ENCODE results near the gene KRTAP10-8.
"Not testable (repeated sequence)": the region's sequence is repeated elsewhere in the genome, so short reads cannot be mapped to it uniquely, and the experiment has no call there.

The KRTAP10-8 gene

DNA sequence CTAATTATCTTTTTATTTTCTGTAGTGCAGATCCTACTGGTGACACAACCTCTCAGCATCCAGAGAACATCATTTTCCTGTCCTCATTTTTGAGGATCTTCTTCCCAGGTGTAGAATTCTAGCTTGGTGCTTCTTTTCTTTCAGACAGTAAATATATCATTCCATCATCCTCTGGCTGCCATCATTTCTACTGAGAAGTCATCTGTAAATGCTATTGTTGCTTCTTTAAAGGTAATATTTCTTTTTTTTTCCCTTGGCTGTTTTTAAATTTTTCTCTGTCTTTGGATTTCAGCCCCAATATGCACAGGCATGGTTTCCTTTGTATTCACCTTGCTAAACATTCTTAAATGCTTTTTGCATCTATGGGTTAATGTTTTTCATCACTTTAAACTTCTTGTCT lies 11.7 kb downstream of the KRTAP10-8 start:
- no peak for DNase-seq

DNA sequence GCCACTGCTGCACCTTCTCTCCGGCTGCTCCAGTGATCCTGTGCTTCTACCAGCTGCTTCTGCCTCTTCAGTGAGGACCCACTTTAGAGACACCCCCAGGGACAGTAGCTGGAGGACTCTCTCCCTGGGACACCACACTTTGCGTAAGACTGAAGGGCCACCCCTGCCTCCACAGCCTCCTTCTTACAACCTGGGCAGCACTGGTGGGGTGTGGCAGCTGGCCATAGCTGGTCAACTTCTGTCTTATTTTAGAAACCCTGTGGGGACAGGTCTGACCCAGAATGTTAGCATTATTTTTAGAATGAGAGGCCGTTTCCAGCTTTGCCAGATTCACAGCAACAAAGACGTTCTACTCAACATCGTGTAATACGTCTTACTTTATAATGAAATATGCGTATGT lies 13.9 kb downstream of the KRTAP10-8 start:
- no peak for DNase-seq

DNA sequence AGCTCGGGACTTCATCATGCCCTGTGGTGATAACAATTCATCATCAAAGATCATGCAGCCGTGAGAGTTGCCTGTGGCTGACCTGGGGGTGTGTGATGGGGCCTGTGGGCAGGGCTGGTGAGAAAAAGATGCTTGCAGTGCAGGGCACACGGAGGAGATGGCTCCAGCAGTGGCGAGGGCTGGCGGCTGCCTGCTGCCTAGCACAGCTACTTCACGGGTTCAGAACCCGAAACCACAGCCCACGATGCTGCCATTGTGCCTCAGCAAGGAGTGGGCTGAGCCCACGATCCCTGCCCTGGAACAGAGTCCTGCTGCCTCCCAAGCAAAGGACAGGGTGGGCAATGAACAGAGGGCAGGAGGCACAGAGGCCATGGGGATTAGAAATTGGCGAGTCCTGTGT lies 14.4 kb downstream of the KRTAP10-8 start:
- no peak for DNase-seq

DNA sequence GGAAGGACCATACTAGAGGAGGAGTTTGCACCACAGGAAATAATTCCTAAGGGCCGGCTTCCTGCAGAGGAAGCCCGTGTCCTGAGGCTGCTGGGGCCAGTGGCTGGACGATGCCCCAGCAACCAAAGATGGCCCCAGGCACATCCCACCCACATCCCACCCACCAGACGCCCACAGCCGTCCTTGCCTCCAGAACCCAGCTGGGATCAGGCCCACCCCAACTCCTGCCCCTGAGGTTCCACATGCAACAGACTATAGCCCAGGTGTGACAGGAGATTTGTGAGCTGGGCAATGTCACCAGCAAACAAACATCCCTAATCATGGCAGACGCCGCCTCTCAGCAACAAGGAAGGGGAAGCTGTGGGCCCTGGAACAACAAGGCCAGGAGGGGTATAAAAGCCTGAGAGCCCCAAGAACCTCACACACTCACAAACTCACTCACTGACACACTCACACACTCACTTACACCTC lies 14.8 kb downstream of the KRTAP10-8 start, which contains the start of gene KRTAP10-9:
Gene KRTAP10-9 (plus strand): TSS at position 421 of the 471 bp plus-strand sequence. CDS start 79 bp downstream, outside the sequence.
- DNase-seq: no peak

DNA sequence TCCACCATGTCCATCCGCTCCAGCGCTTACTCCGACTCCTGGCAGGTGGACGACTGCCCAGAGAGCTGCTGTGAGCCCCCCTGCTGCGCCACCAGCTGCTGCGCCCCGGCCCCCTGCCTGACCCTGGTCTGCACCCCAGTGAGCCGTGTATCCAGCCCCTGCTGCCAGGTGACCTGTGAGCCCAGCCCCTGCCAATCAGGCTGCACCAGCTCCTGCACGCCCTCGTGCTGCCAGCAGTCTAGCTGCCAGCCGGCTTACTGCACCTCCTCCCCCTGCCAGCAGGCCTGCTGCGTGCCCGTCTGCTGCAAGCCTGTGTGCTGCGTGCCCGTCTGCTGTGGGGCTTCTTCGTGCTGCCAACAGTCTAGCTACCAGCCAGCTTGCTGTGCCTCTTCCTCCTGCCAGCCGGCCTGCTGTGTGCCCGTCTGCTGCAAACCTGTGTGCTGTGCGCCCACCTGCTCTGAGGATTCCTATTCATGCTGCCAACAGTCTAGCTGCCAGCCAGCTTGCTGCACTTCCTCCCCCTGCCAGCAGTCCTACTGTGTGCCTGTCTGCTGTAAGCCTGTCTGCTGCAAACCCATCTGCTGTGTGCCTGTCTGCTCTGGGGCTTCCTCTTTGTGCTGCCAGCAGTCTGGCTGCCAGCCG lies 15.4 kb downstream of the KRTAP10-8 start:
- not testable (repeated sequence) for DNase-seq

DNA sequence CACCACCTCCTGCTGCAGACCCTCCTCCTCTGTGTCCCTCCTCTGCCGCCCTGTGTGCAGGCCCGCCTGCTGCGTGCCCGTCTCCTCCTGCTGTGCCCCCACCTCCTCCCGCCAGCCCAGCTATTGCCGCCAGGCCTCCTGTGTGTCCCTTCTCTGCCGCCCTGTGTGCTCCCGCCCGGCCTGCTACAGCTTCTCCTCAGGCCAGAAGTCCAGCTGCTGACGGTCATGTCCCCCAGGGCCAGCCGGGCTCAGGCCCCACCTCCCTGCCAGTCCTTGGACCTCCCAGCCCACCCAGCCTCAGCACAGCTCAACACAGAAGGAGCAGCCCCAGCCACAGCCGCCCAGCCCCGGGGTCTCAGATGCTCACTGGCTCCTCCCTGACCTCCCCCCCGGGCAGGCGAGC lies 16.0 kb downstream of the KRTAP10-8 start:
- DNase-seq: not testable (repeated sequence)

DNA sequence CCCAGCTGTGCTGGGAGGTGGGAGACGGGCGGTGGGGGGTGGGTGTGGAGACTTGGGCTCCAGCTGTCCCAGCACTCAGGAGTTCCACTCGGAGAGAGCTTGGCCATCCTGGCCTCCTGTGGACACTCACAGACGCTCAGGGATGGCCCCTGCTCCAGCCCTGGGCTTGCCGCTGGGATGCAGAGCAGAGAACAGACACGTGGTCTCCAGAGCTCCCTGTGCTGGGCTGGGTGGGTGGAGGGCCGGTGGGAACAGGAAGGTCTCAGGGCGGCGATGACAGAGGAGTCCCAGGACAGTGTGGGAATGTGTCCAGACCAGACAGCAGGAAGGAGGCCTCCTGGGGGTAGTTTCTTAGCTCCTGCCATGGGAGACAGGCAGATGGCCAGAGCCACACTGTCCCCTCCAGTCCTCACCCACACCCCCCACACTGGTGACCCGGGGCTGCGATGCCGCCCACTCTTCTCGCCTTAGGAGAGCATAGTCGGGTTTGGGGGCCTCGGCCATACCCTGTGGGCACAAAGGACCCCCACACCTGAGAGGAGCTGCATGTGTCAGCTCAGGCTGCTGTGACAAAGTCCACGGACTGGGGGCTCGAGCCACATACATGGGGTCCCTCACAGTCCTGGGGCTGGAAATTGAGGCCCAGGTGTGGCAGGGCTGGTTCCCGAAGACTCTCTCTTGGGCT lies 17.0 kb downstream of the KRTAP10-8 start:
- DNase-seq: no peak

DNA sequence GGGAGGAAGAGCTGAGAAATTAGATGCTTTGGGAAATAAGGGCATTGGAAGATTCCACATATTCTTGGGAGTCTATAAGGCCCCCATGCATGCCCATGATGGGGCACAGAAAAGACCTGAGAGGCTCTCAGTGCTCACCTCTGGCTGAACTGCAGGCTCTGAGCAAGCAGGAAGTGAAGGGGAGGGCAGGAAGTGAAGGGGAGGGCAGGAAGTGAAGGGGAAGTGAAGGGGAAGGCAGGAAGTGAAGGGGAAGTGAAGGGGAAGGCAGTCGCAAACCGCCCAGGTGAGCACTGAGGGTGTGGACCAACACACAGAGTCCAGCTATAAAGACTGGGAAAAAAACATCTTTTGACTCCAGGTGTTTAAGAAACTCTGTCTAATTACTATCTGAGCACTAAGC lies 18.6 kb downstream of the KRTAP10-8 start:
- no peak for DNase-seq

DNA sequence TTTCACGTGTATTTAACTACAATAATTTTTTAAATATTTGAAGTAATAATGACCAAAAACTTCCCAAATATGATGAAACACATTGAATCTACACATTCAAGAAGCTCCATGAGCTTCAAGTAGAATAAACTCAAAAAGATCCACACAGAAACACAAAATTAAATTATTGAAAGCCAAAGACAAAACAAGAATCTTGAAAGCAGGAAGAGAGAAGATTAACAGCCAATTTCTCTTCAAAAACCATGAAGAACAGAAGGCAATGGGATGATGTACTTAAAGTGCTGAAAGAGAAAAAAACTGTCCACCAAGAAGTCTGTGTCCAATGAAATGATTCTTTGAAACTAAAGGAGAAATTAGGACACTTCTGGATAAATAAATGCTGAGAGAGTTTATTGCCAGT lies 20.2 kb downstream of the KRTAP10-8 start:
- DNase-seq: no peak

DNA sequence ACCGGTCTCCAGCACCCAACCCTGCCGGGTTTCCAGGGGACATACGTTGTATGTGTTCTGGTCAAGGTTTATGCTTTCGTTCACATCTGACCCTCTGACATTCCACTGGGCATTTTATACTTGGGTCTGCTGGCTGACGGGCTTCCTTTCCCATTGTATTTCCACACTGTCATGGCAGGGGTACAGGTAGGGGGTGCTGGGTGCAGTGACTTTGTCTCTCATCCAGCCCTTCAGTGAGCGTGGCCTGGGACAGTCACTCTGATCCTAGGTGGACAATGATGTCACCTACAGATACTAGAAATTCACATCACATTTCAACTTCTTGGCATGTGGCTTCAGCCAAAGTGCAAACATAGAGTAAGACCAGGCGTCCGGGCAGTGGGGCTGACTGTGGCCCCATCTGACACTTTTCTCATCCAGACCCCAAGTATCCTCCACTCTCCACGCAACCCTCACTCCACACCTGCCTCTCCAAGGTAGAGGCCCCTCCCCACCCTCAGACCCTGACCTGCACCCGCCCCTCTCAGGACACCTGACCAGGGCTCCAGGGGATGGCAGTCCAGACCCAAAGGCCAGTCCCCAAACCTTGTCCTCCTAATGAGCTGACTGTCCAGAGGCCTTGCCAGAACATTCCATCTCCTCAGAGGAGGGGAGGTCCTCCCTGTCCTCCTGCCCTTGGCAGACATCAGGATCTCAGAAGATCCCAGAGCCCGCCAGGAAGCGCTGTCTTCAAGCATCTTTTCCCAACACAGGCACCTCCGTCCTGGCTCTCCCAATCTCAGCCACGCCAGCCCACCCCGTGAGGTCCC lies 24.5 kb downstream of the KRTAP10-8 start:
- no peak for DNase-seq

DNA sequence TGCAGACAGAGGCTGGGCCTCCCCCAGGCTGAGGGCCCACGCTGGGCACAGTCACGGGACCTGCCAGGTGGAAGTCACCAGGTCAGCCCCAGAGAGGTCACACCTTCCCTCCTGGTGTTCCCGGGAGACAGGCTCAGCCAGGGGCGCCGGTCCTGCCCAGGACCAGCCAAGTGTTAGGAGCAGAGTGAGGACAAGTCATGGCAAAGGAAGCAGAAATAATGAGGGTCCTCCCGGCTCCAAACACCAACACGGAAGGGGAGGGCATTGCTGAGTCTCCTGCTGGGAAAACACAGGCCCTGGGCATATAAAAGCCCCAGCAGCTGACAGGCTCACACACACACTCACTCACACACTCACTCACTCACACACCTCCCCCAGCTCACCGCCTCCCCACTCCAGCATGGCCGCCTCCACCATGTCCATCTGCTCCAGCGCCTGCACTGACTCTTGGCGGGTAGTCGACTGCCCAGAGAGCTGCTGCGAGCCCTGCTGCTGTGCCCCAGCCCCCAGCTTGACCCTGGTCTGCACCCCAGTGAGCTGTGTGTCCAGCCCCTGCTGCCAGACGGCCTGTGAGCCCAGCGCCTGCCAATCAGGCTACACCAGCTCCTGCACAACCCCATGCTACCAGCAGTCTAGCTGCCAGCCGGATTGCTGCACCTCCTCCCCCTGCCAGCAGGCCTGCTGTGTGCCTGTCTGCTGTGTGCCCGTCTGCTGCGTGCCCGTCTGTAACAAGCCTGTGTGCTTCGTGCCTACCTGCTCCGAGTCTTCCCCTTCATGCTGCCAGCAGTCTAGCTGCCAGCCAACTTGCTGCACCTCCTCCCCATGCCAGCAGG lies 25.4 kb downstream of the KRTAP10-8 start, which contains the start of gene KRTAP10-10:
Gene KRTAP10-10 (plus strand): TSS at position 339 of the 833 bp plus-strand sequence. CDS start 62 bp downstream, at position 401.
- DNase-seq: no peak

DNA sequence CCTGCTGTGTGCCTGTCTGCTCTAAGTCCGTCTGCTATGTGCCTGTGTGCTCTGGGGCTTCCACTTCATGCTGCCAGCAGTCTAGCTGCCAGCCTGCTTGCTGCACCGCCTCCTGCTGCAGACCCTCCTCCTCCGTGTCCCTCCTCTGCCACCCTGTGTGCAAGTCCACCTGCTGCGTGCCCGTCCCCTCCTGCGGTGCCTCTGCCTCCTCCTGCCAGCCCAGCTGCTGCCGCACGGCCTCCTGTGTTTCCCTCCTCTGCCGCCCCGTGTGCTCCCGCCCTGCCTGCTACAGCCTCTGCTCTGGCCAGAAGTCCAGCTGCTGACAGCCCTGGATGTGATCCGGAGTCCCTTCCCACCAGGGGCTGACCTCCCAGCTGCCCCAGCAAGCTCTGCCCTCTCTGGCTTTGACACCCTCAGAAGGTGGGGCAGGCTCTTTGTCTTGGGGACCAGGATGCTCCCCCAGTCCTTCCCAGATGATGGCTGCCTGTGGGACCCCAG lies 26.0 kb downstream of the KRTAP10-8 start:
- DNase-seq: not testable (repeated sequence)

DNA sequence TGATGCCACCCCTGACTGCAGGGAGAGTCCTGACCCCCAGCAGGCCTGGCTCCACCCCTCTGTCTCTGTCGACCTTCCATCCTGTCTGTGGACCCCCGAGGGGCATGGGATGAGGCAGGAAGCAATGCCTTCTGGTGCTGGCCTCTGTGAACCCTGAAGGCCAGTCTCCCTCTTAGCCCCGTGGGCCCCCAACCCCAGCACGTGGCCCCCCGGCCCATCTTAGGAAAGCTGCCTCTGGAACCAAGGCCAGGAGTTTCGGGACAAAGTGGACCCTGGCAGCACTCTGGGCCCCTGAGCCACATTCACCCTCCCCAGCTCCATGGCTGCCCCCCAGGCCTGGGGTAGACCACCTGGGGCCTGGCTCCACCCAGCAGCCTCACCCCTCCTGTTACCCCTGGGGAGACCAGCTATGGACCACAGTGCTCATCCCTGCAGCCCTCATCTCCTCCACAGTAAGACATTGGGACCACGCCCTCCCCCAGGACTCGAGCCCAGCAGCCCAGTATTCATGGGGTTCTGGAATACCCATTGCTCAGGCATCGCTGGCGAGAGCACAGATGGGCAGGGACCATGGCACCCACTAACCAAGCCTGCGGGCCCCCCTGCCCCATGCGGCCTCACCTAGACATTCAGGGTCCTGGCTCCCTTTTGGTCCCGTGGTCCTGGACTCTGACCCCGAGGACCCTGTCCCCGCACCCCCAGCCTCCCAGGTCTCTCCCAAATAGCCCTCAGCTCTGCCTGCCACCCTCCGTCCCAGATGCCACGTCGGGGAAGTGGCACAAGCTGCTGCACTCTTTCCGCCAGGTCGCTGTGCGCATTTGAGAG lies 26.8 kb downstream of the KRTAP10-8 start:
- DNase-seq: not testable (repeated sequence)

DNA sequence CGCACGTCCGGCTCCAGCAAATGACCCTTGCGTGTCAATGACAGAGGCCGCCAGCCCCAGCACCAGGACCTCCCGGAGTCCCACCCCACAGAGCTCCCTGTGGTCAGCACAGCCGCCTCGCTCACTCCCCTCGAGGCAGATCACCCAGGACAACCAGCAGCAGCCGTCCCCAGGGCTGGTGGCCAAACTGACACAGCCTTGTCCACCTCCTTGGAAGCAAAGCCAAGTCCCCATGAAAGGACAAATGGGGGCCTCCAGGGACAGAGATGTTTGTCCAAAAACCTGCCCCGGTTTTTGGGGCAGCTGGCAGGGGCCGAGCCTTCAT lies 27.4 kb downstream of the KRTAP10-8 start:
- DNase-seq: no peak

DNA sequence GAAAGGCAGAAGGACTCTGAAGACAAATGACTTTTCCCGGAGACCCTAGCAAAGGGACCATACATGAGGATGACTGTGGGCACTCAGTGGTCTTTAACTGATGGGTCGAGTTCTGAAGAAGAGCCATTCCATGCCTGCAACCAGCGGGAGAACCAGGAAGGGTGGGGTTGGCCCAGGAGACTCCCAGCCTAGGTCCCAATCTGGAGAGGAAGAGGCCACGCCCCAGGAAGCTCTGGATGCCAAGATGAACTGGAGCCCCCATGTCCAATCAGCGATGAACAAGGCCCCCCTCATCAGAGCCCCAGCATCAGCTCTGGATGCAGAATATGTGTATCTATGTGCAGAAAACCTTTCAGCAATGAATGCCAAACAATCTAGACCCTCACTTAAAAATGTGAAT lies 28.9 kb downstream of the KRTAP10-8 start:
- DNase-seq: no peak

DNA sequence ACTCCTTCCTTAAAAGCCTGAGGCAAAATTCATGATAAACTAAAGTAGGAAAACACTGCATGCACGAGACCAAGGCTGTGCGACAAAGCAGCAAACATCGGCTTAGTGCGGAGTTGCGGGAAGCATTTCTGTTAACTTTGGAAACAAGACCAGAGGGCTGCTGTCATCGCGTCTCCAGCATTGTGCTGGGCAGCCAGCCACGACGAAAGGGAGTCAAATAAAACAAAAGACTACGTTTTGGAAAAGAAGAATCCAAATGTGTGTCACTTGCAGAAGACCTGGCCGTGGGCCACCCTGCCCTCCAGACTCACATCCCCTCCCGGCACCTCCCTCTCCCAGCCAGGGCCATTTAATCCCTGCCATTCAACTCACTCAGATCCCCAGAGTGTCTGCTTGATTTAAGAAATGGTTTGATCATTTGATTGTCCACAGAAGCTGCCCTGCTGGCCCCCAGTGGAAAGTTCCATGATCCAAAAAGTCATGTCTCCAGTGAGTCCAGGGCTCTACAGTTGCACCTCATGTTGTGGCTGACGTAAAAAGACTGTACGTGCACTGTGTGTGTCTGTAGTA lies 31.9 kb downstream of the KRTAP10-8 start:
- no peak for DNase-seq

DNA sequence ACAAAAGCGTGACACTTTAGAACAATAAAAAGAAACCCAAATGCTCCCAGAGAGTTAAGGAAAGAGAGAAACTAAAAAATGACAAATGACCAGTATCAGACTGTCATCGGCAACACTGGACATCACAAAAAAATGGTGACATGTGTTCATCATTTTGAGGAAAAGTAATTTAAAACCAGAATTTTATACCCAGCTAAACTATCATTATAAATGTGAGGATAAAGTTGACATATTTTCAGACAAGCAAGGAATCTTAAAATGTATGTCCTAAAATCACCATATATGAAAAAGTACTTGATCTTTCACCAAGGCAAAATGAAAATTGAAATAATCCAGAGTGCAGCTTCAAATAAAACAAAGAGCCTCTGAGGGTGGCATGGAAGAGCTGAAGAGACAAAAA lies 33.0 kb downstream of the KRTAP10-8 start:
- no peak for DNase-seq

DNA sequence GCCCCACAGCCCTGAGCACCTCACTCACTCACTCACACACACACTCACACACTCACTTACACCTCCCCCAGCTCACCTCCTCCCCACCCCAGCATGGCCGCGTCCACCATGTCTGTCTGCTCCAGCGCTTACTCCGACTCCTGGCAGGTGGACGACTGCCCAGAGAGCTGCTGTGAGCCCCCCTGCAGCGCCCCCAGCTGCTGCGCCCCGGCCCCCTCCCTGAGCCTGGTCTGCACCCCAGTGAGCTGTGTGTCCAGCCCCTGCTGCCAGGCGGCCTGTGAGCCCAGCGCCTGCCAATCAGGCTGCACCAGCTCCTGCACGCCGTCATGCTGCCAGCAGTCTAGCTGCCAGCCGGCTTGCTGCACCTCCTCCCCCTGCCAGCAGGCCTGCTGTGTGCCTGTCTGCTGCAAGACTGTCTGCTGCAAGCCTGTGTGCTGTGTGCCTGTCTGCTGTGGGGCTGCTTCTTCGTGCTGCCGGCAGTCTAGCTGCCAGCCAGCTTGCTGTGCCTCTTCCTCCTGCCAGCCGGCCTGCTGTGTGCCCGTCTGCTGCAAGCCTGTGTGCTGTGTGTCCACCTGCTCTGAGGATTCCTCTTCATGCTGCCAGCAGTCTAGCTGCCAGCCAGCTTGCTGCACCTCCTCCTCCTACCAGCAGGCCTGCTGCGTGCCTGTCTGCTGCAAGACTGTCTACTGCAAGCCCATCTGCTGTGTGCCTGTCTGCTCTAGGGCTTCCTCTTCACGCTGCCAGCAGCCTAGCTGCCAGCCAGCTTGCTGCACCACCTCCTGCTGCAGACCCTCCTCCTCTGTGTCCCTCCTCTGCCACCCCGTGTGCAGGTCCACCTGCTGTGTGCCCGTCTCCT lies 34.7 kb downstream of the KRTAP10-8 start, which contains the start of gene KRTAP10-11:
Gene KRTAP10-11 (plus strand): TSS at position 49 of the 856 bp plus-strand sequence. CDS start 45 bp downstream, at position 94.
- DNase-seq: not testable (repeated sequence)

DNA sequence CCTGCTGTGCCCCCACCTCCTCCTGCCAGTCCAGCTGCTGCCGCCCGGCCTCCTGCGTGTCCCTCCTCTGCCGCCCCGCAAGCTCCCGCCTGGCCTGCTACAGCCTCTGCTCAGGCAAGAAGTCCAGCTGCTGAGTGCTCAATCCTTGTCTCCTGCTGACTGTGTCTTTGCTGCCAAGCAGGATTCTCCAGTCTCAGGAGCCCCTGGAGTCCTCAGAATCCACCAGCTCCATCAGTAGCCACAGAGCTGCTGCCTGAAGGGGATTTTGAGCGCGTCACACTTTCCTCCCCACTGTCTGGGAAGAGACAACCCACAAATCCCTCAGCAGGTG lies 35.3 kb downstream of the KRTAP10-8 start:
- DNase-seq: no peak
